ENCODE results near the gene ARHGDIB.

ARHGDIB gene

DNA sequence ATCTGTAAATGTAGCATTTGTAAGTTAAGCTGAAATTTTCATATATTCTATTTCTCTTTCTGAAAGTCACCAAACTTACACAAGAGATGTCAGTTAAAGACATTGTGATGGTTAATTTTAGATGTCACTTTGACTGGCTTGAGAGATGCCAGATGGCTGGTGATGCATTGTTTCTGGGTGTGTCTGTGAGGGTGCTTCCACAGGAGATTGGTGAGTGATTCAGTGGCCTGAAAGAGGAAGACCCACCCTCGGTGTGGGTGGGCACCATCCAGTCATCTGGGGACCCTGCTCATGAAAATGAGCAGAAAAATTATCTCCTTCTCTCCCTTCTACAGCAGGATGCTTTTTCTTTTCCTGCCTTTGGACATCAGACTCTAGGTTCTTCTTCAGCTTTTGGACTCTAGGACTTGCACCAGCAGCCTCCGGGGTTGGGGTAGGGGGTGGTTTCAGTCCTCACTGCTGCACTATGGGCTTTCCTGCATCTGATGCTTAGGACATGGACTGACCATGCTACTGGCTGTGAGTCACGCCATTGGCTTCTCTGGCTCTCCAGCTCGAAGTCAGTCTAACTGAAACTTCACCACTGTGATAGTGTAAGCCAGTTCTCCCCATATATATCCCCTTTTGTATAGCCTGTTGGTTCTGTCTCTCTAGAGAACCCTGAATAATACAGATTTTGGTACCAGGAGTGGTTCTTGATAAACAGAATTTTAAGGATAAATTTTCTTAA, 32.3 kb upstream of the ARHGDIB start:
- TF ChIP-seq, protein P1, sequence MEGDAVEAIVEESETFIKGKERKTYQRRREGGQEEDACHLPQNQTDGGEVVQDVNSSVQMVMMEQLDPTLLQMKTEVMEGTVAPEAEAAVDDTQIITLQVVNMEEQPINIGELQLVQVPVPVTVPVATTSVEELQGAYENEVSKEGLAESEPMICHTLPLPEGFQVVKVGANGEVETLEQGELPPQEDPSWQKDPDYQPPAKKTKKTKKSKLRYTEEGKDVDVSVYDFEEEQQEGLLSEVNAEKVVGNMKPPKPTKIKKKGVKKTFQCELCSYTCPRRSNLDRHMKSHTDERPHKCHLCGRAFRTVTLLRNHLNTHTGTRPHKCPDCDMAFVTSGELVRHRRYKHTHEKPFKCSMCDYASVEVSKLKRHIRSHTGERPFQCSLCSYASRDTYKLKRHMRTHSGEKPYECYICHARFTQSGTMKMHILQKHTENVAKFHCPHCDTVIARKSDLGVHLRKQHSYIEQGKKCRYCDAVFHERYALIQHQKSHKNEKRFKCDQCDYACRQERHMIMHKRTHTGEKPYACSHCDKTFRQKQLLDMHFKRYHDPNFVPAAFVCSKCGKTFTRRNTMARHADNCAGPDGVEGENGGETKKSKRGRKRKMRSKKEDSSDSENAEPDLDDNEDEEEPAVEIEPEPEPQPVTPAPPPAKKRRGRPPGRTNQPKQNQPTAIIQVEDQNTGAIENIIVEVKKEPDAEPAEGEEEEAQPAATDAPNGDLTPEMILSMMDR (IDR thresholded peaks at IDR 0.05; ENCODE audit: insufficient read depth, low read depth, low read length, missing control alignments): no peak
- no peak for DNase-seq (ENCODE audit: low read depth)

GRCh38 chr12:14993117-14993516, 31.7 kb upstream of the ARHGDIB start:
- no peak overlapping the region for H3K4me3 ChIP-seq (ENCODE audit: low read length)
- no peak for DNase-seq (ENCODE audit: low read depth)
- TF ChIP-seq, protein P1 (IDR thresholded peaks at IDR 0.05; ENCODE audit: insufficient read depth, low read depth, low read length, missing control alignments): no peak

More for the DNA sequence above, 32.3 kb upstream of the ARHGDIB start:
- no peak overlapping the region for H3K4me3 ChIP-seq (ENCODE audit: low read length)

DNA sequence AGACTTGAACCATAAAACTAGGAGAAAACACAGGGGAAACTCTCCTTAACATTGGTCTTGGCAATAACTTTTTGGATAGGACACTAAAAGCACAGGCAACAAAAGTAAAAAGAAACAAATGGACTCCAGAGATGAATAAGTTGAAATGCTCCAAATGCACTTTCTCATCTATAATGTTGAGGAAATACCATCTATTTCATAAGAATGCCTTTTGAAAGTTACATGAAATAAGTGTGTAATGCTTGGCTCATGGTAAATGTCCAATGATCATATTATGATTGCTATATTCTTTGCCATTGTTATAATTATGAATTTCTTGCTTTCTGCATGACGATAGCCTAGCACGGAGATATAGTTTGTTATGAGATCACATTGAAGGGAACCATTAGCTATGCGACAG, 31.3 kb upstream of the ARHGDIB start:
- no peak overlapping the region for H3K4me3 ChIP-seq (ENCODE audit: low read length)
- TF ChIP-seq, protein P1 (IDR thresholded peaks at IDR 0.05; ENCODE audit: insufficient read depth, low read depth, low read length, missing control alignments): no peak
- no peak for DNase-seq (ENCODE audit: low read depth)

- TF ChIP-seq, protein P1 (IDR thresholded peaks at IDR 0.05; ENCODE audit: insufficient read depth, low read depth, low read length, missing control alignments): no peak
Observed at GRCh38 chr12:14991069-14991468, 29.7 kb upstream of the ARHGDIB start.

DNA sequence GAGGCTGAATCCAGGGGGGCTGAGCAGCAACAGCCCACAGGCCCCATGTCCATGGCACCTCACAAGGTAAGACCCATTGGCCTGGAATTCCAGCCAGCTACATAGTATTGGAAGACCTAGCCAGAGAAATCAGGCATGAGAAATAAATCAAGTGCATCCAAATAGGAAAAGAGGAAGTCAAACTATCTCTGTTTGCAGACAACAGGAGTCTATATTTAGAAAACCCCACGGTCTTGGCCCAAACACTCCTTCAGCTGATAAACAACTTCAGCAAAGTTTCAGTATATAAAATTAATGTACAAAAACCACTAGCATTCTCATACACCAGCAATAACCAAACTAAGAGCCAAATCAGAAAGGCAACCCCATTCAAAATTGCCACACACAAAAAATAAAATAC, 28.4 kb upstream of the ARHGDIB start:
- DNase-seq (ENCODE audit: low read depth): no peak
- TF ChIP-seq, protein P1 (IDR thresholded peaks at IDR 0.05; ENCODE audit: insufficient read depth, low read depth, low read length, missing control alignments): no peak
- H3K4me3 ChIP-seq (ENCODE audit: low read length): no peak overlapping the region

More at GRCh38 chr12:14991069-14991468, 29.7 kb upstream of the ARHGDIB start:
- no peak overlapping the region for H3K4me3 ChIP-seq (ENCODE audit: low read length)
- DNase-seq (ENCODE audit: low read depth): no peak

DNA sequence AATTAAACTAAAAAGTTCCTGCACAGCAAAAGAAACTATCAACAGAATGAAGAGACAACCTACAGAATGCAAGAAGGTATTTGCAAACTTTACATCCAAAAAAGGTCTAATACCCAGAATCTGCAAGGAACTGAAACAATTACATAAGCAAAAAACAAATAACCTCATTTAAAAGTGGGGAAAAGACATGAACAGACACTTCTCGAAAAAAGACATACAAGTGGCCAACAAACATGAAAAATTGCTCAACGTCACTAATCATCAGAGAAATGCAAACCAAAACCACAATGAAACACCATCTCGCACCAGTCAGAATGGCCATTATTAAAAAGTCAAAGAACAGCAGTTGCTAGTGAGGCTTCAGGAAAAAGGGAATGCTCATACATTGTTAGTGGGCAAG, 26.6 kb upstream of the ARHGDIB start:
- TF ChIP-seq, protein P1 (IDR thresholded peaks at IDR 0.05; ENCODE audit: insufficient read depth, low read depth, low read length, missing control alignments): no peak
- no peak overlapping the region for H3K4me3 ChIP-seq (ENCODE audit: low read length)
- DNase-seq (ENCODE audit: low read depth): no peak

GRCh38 chr12:14986449-14986848, 25.0 kb upstream of the ARHGDIB start:
- TF ChIP-seq, protein P1 (IDR thresholded peaks at IDR 0.05; ENCODE audit: insufficient read depth, low read depth, low read length, missing control alignments): peak; percentile 3
- no peak for DNase-seq (ENCODE audit: low read depth)

More at GRCh38 chr12:14986449-14986848, 25.0 kb upstream of the ARHGDIB start:
- no peak overlapping the region for H3K4me3 ChIP-seq (ENCODE audit: low read length)

Measured in epithelial cell of esophagus (primary cell).